Right renal cortex interstitium (tissue), 3 donors: ENCODE data around the gene PFN3. TPM values are rescaled to one million over a fixed set of nuclear protein-coding genes. Genes with fewer than 3 reads are reported as not detected.

Experiments
- DNase-seq, 3 donors: peaks; one replicate each; pipeline ENCODE4 v3.0.0-alpha.2; 2013; ENCODE audit warnings: low read depth in 3 of 3, low spot score in 2 of 3
- polyA plus RNA-seq, 3 donors: library from polyadenylated mRNA; unstranded; fragments of 120-200 nt; gene quantifications; one replicate each; pipeline ENCODE4 v1.2.1, GENCODE V29; 2013; ENCODE audit not compliant: insufficient read length in 3 of 3

PFN3 gene
- polyA plus RNA-seq, 3 donors, result 0.47 to 0.72 (median 0.67) TPM

DNA sequence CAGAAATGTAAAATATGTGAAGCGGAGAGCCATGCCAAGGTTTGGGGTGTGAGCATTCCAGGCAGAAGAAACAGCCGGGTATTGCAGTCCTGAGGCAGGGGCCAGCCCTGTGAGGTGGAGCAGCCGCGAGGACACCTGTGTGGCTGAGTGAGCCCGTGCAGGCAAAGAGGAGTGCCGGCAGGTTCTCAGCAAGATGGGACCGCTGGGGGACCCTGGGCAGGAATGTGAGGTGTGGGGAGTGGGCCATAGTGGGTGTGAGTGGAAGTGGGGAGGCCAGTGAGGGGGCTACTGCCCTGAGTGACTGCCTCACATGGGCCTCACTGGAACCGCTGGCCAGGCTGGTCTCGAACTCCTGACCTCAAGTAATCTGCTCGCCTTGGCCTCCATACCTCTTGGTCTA is 38.0 kb upstream of the PFN3 start:
- DNase-seq, result no peak

DNA sequence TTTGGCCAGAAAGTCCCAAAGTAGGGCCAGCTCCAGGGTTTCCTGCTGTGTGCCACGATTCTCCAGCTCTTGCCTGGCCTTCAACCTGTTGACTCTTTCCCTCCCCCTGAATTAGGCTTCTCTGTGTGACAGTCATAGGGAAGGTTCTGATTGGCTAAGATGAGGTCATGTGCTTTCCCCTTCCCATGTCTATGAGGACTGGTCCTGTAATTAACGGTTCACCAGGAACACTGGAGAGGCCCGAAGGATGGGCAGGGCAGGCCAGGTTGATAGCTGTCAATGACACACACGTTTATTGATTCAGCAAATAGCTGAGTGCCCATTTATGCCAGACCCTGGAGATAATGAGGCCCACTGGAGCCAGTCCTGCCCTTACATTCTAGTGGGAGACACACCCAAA is 37.2 kb upstream of the PFN3 start:
- DNase-seq, result no peak

GRCh38 chr5:177435847-177436536 is 35.5 kb upstream of the PFN3 start:
- DNase-seq, result no peak

DNA sequence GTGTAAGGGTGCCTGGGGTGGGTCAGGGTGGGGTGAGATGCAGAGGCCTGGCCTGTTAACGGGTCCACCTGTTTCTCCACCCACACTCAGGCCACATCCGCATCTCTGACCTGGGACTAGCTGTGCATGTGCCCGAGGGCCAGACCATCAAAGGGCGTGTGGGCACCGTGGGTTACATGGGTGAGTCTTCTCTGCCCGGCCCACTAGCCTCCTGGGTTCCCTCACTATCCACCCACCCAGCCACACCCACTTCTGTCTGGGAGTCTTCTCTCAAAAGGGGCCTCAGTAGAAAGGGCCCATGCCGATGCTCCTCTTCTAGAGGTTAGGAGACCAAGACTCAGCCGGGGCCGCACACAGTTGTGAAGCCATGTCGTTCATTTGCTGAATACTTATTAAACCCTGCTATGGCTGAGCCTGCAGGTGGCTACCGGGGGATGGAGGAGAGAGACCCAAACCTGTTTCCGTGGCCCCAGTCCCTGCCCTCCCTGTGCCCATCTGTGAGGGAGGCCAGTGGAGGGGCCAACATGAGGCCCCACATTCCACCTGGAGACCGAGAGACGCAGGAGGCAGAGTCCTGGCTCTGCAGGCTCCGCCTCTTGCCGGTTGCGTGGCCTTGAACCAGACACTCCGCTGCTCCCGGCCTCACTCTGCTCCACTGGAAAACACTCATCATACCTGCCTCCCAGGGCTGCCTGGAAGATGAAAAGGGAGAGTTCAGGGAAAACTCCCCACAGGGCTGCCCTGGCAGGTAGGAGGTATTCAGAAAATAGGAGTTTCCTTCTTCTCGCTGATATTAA is 34.7 kb upstream of the PFN3 start:
- DNase-seq, result no peak

DNA sequence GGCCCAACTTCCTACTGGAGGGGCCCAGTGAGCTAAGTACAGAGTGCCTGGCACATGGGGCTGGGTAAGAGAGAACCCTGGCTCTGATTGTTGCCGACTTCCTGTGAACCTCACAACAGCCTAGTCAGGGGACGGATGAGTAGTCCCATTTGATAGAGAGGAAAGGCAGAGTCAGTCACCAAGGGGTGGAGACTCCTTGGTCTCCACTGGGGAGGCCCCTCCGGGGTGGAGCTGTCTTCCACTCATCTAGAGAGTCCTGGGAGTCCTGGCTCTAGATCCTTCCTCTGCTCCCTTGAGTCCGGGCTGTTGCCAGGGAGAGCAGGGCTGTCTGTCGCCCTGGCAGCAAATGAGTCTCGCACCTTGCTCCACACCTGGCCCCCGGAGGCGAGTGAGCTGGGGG is 34.0 kb upstream of the PFN3 start:
- DNase-seq, result no peak

DNA sequence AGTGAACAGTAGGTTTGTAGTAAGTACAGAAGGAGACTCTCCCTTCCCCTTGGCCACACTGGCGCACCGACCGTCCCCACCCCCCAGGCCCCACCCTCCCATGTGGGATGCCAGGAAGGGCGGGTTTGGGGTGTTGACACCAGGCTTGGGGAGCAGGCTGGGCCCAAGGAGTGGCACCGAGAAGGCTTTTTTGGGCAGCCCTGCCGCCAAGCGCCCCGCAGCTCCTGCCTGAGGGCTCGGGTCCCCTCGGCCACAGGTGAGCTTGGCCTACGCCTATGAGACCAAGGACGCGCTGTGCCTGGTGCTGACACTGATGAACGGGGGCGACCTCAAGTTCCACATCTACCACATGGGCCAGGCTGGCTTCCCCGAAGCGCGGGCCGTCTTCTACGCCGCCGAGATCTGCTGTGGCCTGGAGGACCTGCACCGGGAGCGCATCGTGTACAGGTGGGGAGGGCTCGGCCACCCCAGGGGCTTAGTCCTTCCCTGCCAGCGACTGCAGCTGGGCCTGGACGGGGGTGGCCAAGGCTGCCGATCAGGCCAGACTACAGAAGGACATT is 33.3 kb upstream of the PFN3 start:
- DNase-seq, result no peak

GRCh38 chr5:177432839-177433657 is 32.6 kb upstream of the PFN3 start:
- no peak for DNase-seq

DNA sequence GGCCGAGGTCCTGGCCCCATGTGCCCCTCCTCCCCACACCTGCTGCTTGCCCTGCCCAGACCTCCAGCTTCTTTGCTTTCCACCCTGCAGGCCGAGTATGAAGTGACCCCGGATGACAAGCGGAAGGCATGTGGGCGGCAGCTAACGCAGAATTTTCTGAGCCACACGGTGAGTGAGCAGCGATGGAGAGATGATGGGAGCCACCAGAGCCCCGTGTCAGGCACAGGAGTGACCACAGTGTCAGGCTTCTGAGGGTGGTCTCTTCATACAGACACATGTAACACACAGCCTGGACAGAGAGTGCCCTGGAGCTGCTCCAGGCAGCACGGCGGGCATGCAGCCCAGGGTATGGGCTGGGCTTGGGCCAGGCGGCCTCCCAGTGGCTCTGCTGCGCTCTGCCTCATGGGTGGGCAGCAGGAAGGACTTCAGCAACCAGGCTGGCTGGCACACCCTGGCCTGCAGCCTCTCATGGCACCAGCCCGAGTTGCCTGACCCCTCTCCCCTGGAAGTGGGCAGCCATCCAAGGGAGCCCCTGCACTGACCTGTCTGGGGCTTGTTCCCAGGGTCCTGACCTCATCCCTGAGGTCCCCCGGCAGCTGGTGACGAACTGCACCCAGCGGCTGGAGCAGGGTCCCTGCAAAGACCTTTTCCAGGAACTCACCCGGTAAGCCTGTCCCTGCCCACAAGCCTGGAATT is 31.8 kb upstream of the PFN3 start:
- DNase-seq, result no peak

DNA sequence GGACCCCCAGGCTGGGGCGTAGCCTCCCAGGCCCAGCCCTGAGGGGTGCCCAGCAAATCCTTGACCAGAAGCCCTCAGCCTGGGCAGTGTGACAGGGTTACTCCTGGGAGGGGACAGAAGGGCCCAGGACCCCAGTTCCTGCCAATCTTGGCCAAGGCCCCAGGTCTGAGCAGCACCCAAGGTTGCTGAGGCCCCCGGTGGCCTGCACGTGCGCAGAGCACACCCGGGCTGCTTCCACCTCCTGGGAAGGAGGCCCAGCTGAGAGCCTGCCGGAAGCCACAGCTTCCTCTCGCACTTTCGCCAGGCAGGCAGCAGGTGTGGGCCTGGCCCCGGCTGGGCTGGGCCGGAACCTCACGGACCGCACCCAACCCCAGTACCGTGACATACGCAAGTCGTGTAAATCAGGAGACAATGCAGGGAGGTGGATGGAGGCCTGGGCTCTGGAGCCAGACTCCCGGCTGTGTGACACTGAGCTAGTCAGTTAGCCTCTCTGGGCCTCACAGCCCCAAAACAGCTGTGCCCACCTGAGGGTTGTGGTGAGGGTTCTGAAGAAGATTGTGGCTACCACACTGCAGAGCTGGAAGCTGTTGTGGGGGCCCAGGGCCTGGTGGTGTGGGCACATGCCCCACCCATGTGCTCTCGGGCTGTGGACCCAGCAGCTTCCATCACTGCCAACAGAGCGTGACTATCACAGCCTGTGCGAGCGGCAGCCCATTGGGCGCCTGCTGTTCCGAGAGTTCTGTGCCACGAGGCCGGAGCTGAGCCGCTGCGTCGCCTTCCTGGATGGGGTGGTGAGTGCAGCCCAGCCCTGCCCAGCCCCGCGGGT is 31.1 kb upstream of the PFN3 start:
- DNase-seq, result no peak

DNA sequence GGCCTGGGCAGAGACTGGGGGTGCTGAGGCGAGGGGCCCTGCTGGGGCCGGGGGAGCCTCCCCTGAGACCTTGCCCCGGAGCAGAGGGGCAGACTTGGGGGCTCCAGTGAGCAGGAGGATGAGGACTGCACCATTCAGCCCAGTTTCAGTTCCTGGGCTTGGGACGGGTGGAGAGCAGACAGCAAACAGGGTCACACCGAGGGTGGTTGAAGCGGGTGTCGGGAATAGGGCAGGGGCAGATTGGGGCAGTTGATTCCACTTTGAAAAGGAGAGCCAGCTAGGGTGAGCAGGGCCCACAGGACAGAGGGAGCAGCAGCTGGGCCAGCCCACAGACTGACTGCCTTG is 30.5 kb upstream of the PFN3 start:
- no peak for DNase-seq

GRCh38 chr5:177430140-177430951 is 29.9 kb upstream of the PFN3 start:
- DNase-seq, result no peak

GRCh38 chr5:177429248-177430040 is 29.0 kb upstream of the PFN3 start:
- DNase-seq, result no peak

GRCh38 chr5:177428574-177429217 is 28.2 kb upstream of the PFN3 start:
- no peak for DNase-seq

DNA sequence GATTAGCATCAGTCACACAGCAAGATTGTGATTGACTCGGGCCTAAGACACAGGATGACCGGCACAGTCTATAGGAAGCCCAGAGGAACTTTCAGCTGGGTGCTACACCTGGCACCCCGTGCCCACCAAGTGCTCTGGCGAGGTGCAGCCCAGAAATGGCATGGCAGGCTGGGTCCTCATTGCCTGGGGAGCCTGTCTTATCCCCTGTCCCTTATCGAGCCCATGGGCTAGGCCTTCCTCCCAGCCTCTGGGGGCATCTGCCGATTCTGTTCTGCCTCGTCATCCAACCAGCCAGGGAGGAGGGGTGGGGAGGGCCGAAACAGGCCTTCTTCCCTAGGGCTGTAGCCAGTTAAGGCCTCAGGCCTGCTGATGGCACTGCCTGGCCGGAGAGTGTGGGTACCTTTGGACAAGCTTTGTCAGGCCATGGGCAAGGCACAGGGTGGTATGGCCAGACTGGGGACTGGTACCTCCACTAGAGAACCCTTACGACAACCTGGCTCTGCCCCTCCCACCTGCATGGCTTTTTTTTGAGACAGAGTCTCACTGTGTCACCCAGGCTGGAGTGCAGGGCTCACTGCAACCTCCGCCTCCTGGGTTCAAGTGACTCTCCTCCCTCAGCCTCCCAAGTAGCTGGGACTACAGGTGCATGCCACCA is 27.6 kb upstream of the PFN3 start:
- no peak for DNase-seq

DNA sequence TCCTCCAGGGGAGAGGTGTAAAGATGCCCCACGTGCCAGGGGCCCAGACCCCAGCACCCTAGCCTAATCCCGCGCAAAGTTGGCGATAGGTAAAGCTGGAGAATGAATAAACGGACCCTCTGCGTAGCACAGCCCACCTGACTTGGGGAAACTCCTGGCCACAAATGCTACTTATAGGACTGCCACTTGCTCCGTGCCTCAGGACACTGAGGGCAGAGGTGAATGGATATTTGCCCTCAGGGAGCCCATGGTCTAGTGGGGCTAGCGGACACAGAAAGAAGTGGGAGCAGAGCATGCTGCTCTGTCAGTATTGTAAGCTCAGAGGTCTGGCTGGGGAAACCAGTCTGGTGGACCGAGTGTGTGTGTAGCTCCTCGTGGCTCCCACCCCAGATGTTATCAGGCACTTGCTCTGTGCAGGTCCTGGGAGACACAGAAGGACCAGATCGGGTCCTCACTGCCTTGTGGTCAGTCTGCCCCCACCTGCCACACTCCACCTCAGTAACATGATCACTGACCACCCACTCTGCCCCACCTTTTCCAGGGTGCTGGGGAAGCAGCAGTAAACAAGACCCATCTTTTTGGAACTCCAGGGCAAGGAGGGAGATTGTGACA is 26.9 kb upstream of the PFN3 start:
- no peak for DNase-seq

GRCh38 chr5:177426566-177427210 is 26.2 kb upstream of the PFN3 start, which contains the start of gene GRK6:
Gene GRK6, plus strand, starts transcription at chr5:177426676. Its CDS starts 170 bp downstream, at chr5:177426846.
- no peak for DNase-seq
